HCT116 (cell line): ENCODE results near the gene P3H4. TPM values are rescaled to one million over a fixed set of nuclear protein-coding genes. Genes with fewer than 3 reads are reported as not detected.

ENCODE experiments used
- ATAC-seq: fragments of 200-7000 bp; cut with Tn5 transposase; 2 replicates; pipeline ENCODE4 v1.9.1; 2020; ENCODE audit warnings: mild to moderate bottlenecking, moderate library complexity
- BruUV-seq: library from RNA; stranded (reverse); fragments of 400-500 nt; replicated peaks from 2 replicates; lab custom pipeline; 2021; lab: Mats Ljungman, UMichigan
- CTCF ChIA-PET: fragments of 300-600 bp; sonication (Branson Sonifier 250); formaldehyde crosslinking; loops from one replicate; lab custom pipeline; 2021; ENCODE audit warnings: antibody characterized with exemption; lab: Charles Lee
- POLR2A ChIA-PET: fragments of 300-600, 350-600 bp; sonication (Branson Sonifier 250); formaldehyde crosslinking; loops from one replicate; lab custom pipeline; 2021; ENCODE audit warnings: antibody characterized with exemption; lab: Charles Lee
- RAD21 ChIA-PET, 2 experiments: fragments of 300-600 bp; sonication (Branson Sonifier 250); formaldehyde crosslinking; loops; one replicate each; lab custom pipeline; 2023; ENCODE audit warnings: low total read pairs in 2 of 2; ENCODE audit not compliant: uncharacterized antibody in 2 of 2, unreplicated experiment in 2 of 2, low non-redundant PET in 1 of 2; lab: Charles Lee
- DNase-seq: peaks from one replicate; pipeline ENCODE4 v3.0.0-alpha.2; 2010; ENCODE audit warnings: low read depth, low spot score
- H2AFZ ChIP-seq: fragments of 200-600 bp; shearing (Covaris generic), sonication (generic); 2 replicates; pipeline ENCODE4 v1.6.1; 2017; ENCODE audit warnings: low read depth, mixed run types, mixed read lengths, antibody characterized with exemption, low read length; ENCODE audit not compliant: poor library complexity, severe bottlenecking
- H3K27ac ChIP-seq: 2 replicates; pipeline ENCODE4 v1.5.1; 2012; ENCODE audit warnings: low read depth, low read length
- H3K27me3 ChIP-seq: fragments of 200-600 bp; sonication (generic); 2 replicates; pipeline ENCODE4 v1.6.1; 2016; ENCODE audit warnings: mixed run types, low read length, mixed read lengths; ENCODE audit not compliant: insufficient read depth
- H3K36me3 ChIP-seq, 2 experiments: fragments of 200-500 bp in 1 of 2; fragments of 200-600 bp in 1 of 2; sonication (Bioruptor generic) in 1 of 2; sonication (generic) in 1 of 2; 2 replicates each; pipeline versions ENCODE4 v1.5.1 to v1.6.1; 2014 to 2016; ENCODE audit warnings: low read length in 2 of 2, inconsistent platforms in 1 of 2, mixed read lengths in 1 of 2, mixed run types in 1 of 2; ENCODE audit not compliant: insufficient read depth in 2 of 2, control insufficient read depth in 1 of 2
- H3K4me1 ChIP-seq, 2 experiments: fragments of 200-600 bp in 1 of 2; sonication (generic) in 1 of 2; 2 replicates each; pipeline versions ENCODE4 v1.5.1 to v1.6.1; 2012 to 2017; ENCODE audit warnings: low read length in 2 of 2, inconsistent platforms in 1 of 2, mild to moderate bottlenecking in 1 of 2, mixed read lengths in 1 of 2, mixed run types in 1 of 2, moderate library complexity in 1 of 2; ENCODE audit not compliant: insufficient read depth in 2 of 2, control insufficient read depth in 1 of 2
- H3K4me2 ChIP-seq: fragments of 200-600 bp; sonication (generic); 2 replicates; pipeline ENCODE4 v1.6.1; 2017; ENCODE audit warnings: mixed run types, low read length, mixed read lengths
- H3K4me3 ChIP-seq, 2 experiments: fragments of 200-600 bp in 1 of 2; sonication (generic) in 1 of 2; replicated peaks in 1 of 2; 2 replicates each; pipeline ENCODE4 v1.5.1; 2011 to 2016; ENCODE audit warnings: low read length in 2 of 2, control low read depth in 1 of 2, low read depth in 1 of 2, mild to moderate bottlenecking in 1 of 2, mixed read lengths in 1 of 2, mixed run types in 1 of 2
- H3K79me2 ChIP-seq: fragments of 200-600 bp; sonication (generic); 2 replicates; pipeline ENCODE4 v1.6.1; 2017; ENCODE audit warnings: mild to moderate bottlenecking, mixed run types, low read length, moderate library complexity, mixed read lengths; ENCODE audit not compliant: insufficient read depth
- H3K9ac ChIP-seq: fragments of 200-600 bp; sonication (generic); 2 replicates; pipeline ENCODE4 v1.6.1; 2016; ENCODE audit warnings: low read length, mixed read lengths
- H3K9me2 ChIP-seq: fragments of 200-600 bp; sonication (generic), shearing (Covaris generic); 2 replicates; pipeline ENCODE4 v1.6.1; 2017; ENCODE audit warnings: mixed run types, mild to moderate bottlenecking, moderate library complexity; ENCODE audit not compliant: insufficient read depth
- H3K9me3 ChIP-seq, 2 experiments: fragments of 200-500 bp in 1 of 2; fragments of 200-600 bp in 1 of 2; sonication (Bioruptor generic) in 1 of 2; sonication (generic) in 1 of 2; 2 replicates each; pipeline ENCODE4 v1.6.1; 2014 to 2017; ENCODE audit warnings: low read length in 2 of 2, mixed read lengths in 2 of 2, inconsistent platforms in 1 of 2, low read depth in 1 of 2, mild to moderate bottlenecking in 1 of 2, mixed run types in 1 of 2, moderate library complexity in 1 of 2; ENCODE audit not compliant: control insufficient read depth in 1 of 2, insufficient read depth in 1 of 2
- H4K20me1 ChIP-seq: fragments of 200-600 bp; sonication (generic), shearing (Covaris generic); 2 replicates; pipeline ENCODE4 v1.6.1; 2017; ENCODE audit warnings: mixed run types, mild to moderate bottlenecking, moderate library complexity; ENCODE audit not compliant: insufficient read depth
- CBX3 ChIP-seq: IDR thresholded peaks from 2 replicates; pipeline ENCODE4 v1.6.1; 2012; ENCODE audit warnings: low read depth
- CEBPB ChIP-seq: IDR thresholded peaks from 2 replicates; pipeline ENCODE4 v1.6.1; 2012; ENCODE audit warnings: low read depth
- EGR1 ChIP-seq: IDR thresholded peaks from 2 replicates; pipeline ENCODE4 v1.6.1; 2012; ENCODE audit warnings: low read depth
- EZH2 ChIP-seq: fragments of 200-600 bp; sonication (generic); IDR thresholded peaks from 2 replicates; pipeline ENCODE4 v1.6.1; 2017; ENCODE audit warnings: antibody characterized with exemption, mixed run types
- EZH2phosphoT487 ChIP-seq: fragments of 200-600 bp; IDR thresholded peaks from 2 replicates; pipeline ENCODE4 v1.6.1; 2018; ENCODE audit warnings: antibody characterized with exemption, borderline replicate concordance
- JUND ChIP-seq: IDR thresholded peaks from 2 replicates; pipeline ENCODE4 v1.6.1; 2012
- POLR2AphosphoS5 ChIP-seq: IDR thresholded peaks from 2 replicates; pipeline ENCODE4 v1.6.1; 2011; ENCODE audit warnings: mild to moderate bottlenecking, low read depth, low read length, moderate library complexity
- RAD21 ChIP-seq: IDR thresholded peaks from 2 replicates; pipeline ENCODE4 v1.6.1; 2012; ENCODE audit warnings: low read depth, mild to moderate bottlenecking
- SIN3A ChIP-seq: IDR thresholded peaks from 2 replicates; pipeline ENCODE4 v1.6.1; 2012; ENCODE audit warnings: low read depth
- SP1 ChIP-seq: IDR thresholded peaks from 2 replicates; pipeline ENCODE4 v1.6.1; 2012; ENCODE audit warnings: low read depth
- SRF ChIP-seq: IDR thresholded peaks from 2 replicates; pipeline ENCODE4 v1.6.1; 2012; ENCODE audit warnings: low read depth
- TCF7L2 ChIP-seq: IDR thresholded peaks from 2 replicates; pipeline ENCODE4 v1.7.0; 2011; ENCODE audit warnings: borderline replicate concordance, inconsistent platforms; ENCODE audit not compliant: insufficient read depth, insufficient read length; ENCODE audit errors: extremely low read depth
- YY1 ChIP-seq: IDR thresholded peaks from 2 replicates; pipeline ENCODE4 v1.6.1; 2011; ENCODE audit warnings: low read length, low read depth, moderate library complexity, mild to moderate bottlenecking; ENCODE audit not compliant: insufficient replicate concordance; ENCODE audit errors: extremely low read depth
- ZFX ChIP-seq: fragments of 450-650 bp; IDR thresholded peaks from 2 replicates; pipeline ENCODE4 v1.6.1; 2017
- ZNF274 ChIP-seq: fragments of 200-500 bp; sonication (Bioruptor generic); IDR thresholded peaks from 2 replicates; pipeline ENCODE4 v1.6.1; 2014; ENCODE audit warnings: mild to moderate bottlenecking, low read depth, low read length, inconsistent platforms
- intact Hi-C: fragments of 100-400 bp; cut with micrococcal nuclease; formaldehyde crosslinking; loops from 2 replicates; pipeline ENCODE4 v1.10.0; 2022
- total RNA-seq: library from RNA; stranded (reverse); gene quantifications from one replicate; pipeline ENCODE4 v1.2.1, GENCODE V29; 2021; ENCODE audit not compliant: unreplicated experiment
- TF ChIP-seq, protein P1 (sequence below): IDR thresholded peaks from 2 replicates; pipeline ENCODE4 v1.6.1; 2012; ENCODE audit warnings: low read depth
- TF ChIP-seq, protein P2 (sequence below): IDR thresholded peaks from 2 replicates; pipeline ENCODE4 v1.6.1; 2011; ENCODE audit warnings: mild to moderate bottlenecking, low read length, moderate library complexity; ENCODE audit not compliant: insufficient replicate concordance; ENCODE audit errors: extremely low read depth
- TF ChIP-seq, protein P3 (sequence below): IDR thresholded peaks from 2 replicates; pipeline ENCODE4 v1.6.1; 2012
- TF ChIP-seq, protein P4 (sequence below), 3 experiments: fragments of 200-600 bp in 1 of 3; sonication (generic) in 1 of 3; IDR thresholded peaks in 2 of 3; conservative IDR thresholded peaks in 1 of 3; 2 replicates each; pipeline ENCODE4 v1.5.1; 2012 to 2017; ENCODE audit warnings: low read depth in 2 of 3, low read length in 2 of 3, antibody characterized with exemption in 1 of 3, borderline replicate concordance in 1 of 3, control low read depth in 1 of 3, mild to moderate bottlenecking in 1 of 3, mixed read lengths in 1 of 3, mixed run types in 1 of 3, moderate library complexity in 1 of 3; ENCODE audit not compliant: insufficient read depth in 1 of 3
- TF ChIP-seq, protein P5 (sequence below): IDR thresholded peaks from 2 replicates; pipeline ENCODE4 v1.6.1; 2012

The P3H4 gene
- total RNA-seq, 1 experiment from 2014 or later, result 23.4 TPM

DNA sequence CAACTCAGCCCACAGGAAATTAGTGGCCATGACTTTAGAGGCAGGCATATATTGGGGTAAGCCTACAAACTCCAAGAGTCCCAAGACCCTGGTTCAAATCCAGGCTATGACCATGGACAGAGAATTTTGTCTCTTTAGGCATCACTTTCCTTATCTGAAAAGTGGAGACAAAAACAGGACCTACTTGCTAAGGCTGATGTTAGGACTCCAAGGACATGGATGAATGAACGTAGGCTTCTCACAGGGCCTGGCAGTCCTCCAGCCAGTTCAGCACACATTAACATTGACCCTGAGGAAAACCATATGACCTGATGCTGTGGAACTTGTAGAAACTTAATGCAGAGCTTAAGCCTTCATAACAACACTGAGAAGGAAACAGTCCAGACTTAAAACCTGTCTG, 2.4 kb upstream of the P3H4 start:
- CTCF ChIA-PET, result interaction anchor here (1.2 kb wide), 1 partner anchor 76 kb away, joined by 3 read pairs; no protein-coding TSS in a partner anchor

More for the DNA sequence above, 2.4 kb upstream of the P3H4 start:
- H3K9me3 ChIP-seq, result no peaks in the 10 kb centered on the region
- DNase-seq, result no peak
- TF ChIP-seq, protein P1, sequence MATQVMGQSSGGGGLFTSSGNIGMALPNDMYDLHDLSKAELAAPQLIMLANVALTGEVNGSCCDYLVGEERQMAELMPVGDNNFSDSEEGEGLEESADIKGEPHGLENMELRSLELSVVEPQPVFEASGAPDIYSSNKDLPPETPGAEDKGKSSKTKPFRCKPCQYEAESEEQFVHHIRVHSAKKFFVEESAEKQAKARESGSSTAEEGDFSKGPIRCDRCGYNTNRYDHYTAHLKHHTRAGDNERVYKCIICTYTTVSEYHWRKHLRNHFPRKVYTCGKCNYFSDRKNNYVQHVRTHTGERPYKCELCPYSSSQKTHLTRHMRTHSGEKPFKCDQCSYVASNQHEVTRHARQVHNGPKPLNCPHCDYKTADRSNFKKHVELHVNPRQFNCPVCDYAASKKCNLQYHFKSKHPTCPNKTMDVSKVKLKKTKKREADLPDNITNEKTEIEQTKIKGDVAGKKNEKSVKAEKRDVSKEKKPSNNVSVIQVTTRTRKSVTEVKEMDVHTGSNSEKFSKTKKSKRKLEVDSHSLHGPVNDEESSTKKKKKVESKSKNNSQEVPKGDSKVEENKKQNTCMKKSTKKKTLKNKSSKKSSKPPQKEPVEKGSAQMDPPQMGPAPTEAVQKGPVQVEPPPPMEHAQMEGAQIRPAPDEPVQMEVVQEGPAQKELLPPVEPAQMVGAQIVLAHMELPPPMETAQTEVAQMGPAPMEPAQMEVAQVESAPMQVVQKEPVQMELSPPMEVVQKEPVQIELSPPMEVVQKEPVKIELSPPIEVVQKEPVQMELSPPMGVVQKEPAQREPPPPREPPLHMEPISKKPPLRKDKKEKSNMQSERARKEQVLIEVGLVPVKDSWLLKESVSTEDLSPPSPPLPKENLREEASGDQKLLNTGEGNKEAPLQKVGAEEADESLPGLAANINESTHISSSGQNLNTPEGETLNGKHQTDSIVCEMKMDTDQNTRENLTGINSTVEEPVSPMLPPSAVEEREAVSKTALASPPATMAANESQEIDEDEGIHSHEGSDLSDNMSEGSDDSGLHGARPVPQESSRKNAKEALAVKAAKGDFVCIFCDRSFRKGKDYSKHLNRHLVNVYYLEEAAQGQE, result no peak
- TF ChIP-seq, protein P2, sequence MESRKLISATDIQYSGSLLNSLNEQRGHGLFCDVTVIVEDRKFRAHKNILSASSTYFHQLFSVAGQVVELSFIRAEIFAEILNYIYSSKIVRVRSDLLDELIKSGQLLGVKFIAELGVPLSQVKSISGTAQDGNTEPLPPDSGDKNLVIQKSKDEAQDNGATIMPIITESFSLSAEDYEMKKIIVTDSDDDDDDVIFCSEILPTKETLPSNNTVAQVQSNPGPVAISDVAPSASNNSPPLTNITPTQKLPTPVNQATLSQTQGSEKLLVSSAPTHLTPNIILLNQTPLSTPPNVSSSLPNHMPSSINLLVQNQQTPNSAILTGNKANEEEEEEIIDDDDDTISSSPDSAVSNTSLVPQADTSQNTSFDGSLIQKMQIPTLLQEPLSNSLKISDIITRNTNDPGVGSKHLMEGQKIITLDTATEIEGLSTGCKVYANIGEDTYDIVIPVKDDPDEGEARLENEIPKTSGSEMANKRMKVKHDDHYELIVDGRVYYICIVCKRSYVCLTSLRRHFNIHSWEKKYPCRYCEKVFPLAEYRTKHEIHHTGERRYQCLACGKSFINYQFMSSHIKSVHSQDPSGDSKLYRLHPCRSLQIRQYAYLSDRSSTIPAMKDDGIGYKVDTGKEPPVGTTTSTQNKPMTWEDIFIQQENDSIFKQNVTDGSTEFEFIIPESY, result no peak
- TF ChIP-seq POLR2AphosphoS5 (no peak), JUND (no peak), CEBPB (no peak), RAD21 (no peak), SRF (no peak), EZH2 (no peak), ZNF274 (no peak), YY1 (no peak), ZFX (no peak), CBX3 (no peak), SIN3A (no peak), EZH2phosphoT487 (no peak), EGR1 (no peak), TCF7L2 (no peak), SP1 (no peak)
- TF ChIP-seq, protein P3, sequence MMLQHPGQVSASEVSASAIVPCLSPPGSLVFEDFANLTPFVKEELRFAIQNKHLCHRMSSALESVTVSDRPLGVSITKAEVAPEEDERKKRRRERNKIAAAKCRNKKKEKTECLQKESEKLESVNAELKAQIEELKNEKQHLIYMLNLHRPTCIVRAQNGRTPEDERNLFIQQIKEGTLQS, result no peak
- TF ChIP-seq, protein P4, sequence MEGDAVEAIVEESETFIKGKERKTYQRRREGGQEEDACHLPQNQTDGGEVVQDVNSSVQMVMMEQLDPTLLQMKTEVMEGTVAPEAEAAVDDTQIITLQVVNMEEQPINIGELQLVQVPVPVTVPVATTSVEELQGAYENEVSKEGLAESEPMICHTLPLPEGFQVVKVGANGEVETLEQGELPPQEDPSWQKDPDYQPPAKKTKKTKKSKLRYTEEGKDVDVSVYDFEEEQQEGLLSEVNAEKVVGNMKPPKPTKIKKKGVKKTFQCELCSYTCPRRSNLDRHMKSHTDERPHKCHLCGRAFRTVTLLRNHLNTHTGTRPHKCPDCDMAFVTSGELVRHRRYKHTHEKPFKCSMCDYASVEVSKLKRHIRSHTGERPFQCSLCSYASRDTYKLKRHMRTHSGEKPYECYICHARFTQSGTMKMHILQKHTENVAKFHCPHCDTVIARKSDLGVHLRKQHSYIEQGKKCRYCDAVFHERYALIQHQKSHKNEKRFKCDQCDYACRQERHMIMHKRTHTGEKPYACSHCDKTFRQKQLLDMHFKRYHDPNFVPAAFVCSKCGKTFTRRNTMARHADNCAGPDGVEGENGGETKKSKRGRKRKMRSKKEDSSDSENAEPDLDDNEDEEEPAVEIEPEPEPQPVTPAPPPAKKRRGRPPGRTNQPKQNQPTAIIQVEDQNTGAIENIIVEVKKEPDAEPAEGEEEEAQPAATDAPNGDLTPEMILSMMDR (IDR thresholded peaks at IDR 0.05 in 2 of 3, conservative IDR thresholded peaks at IDR 0.05 in 1 of 3; ENCODE audit: borderline replicate concordance in 1 of 3, insufficient read depth in 1 of 3, low read depth in 2 of 3, low read length in 2 of 3), result no peak
- TF ChIP-seq, protein P5, sequence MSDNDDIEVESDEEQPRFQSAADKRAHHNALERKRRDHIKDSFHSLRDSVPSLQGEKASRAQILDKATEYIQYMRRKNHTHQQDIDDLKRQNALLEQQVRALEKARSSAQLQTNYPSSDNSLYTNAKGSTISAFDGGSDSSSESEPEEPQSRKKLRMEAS, result no peak
- TF ChIP-seq, all 23 proteins: peak for 0
- no peak overlapping the region for H2AFZ ChIP-seq
- peak overlapping the region in 1 of 2 experiments; percentile 72; a peak in 3 of 4 replicates for H3K4me3 ChIP-seq
- H3K27ac ChIP-seq, result peak overlapping the region; percentile 97
- intact Hi-C loops, result no loop called here
- ChIA-PET RAD21 (no interaction called here), POLR2A (no interaction called here)
- BruUV-seq, result no TSS peak
- H3K9me2 ChIP-seq, result no peaks in the 10 kb centered on the region
- ATAC-seq, result no peak
- H3K9ac ChIP-seq, result peak overlapping the region; percentile 71; the same call in 1 of the 2 replicates
- H3K27me3 ChIP-seq, result no peaks in the 10 kb centered on the region
- H3K4me2 ChIP-seq, result peak overlapping the region; percentile 99
- peaks cover 30% of the 10 kb centered on the region; the same call in 1 of the 2 replicates for H3K79me2 ChIP-seq
- H4K20me1 ChIP-seq, result no peaks in the 10 kb centered on the region
- H3K4me1 ChIP-seq, result peaks cover 10 to 41% of the 10 kb centered on the region in 2 experiments; a peak in 3 of 4 replicates
- H3K36me3 ChIP-seq, result no peaks in the 10 kb centered on the region; a peak in 1 of 4 replicates
